Psoas muscle (tissue), 8 donors: ENCODE results near the gene SMARCA2. TPM values are rescaled to one million over a fixed set of nuclear protein-coding genes. Genes with fewer than 3 reads are reported as not detected.
A peak's percentile ranks its signal among the peaks of the same experiment; 100 is the strongest.

Experiments
- ATAC-seq, 4 donors: fragments of 200-7000 bp; cut with Tn5 transposase; one replicate each; pipeline ENCODE4 v1.9.1; 2020; ENCODE audit warnings: moderate library complexity in 3 of 4, mild to moderate bottlenecking in 2 of 4
- DNase-seq, 2 donors: peaks; one replicate each; pipeline ENCODE4 v3.0.0-alpha.2; 2020
- H3K27ac ChIP-seq: fragments of 200-600 bp; one replicate; pipeline ENCODE4 v1.8.0; 2022
- H3K27me3 ChIP-seq, 3 donors: fragments of 200-600 bp in 1 of 3; one replicate each; pipeline versions ENCODE4 v1.6.1 to v1.8.0; 2013 to 2022; ENCODE audit warnings: low read length in 2 of 3, mild to moderate bottlenecking in 2 of 3, moderate library complexity in 1 of 3; ENCODE audit not compliant: insufficient read depth in 3 of 3
- H3K36me3 ChIP-seq, 2 donors: fragments of 200-600 bp in 1 of 2; one replicate each; pipeline versions ENCODE4 v1.6.1 to v1.8.0; 2013 to 2022; ENCODE audit warnings: low read depth in 1 of 2, mild to moderate bottlenecking in 1 of 2, moderate library complexity in 1 of 2; ENCODE audit not compliant: insufficient read depth in 1 of 2
- H3K4me1 ChIP-seq: fragments of 200-600 bp; one replicate; pipeline ENCODE4 v1.8.0; 2022
- H3K4me3 ChIP-seq: fragments of 200-600 bp; one replicate; pipeline ENCODE4 v1.8.0; 2022; ENCODE audit warnings: mild to moderate bottlenecking
- H3K9me3 ChIP-seq: fragments of 200-600 bp; one replicate; pipeline ENCODE4 v1.8.0; 2022
- WGBS, 3 donors: extraction: QIAGEN DNeasy Blood & Tissue Kit; methylation state at CpG; one replicate each; pipeline versions ENCODE4 v1.1.6 to v1.1.7; 2013; 5-methylcytosine and 5-hydroxymethylcytosine counted together
- intact Hi-C, 2 donors: fragments of 100-400 bp; cut with DNase I; formaldehyde crosslinking; loops; one replicate each; pipeline versions ENCODE4 v1.11.0 to v1.14.2; 2022
- polyA plus RNA-seq, 3 donors: library from polyadenylated mRNA; stranded (reverse); fragments of 200-250 nt; gene quantifications; one replicate each; pipeline ENCODE4 v1.2.3, GENCODE V29; 2013
- total RNA-seq, 4 donors: library from RNA; stranded (reverse); fragmentation: NEBNext Ultra II Directional in 2 of 4; extraction: Animal tissue kit (Norgen Biotek cat#: 25700) in 2 of 4; gene quantifications; one replicate each; pipeline versions ENCODE4 v1.2.1 to v1.2.4, GENCODE V29; 2021 to 2023
- TF ChIP-seq, protein P1 (sequence below): fragments of 200-600 bp; IDR thresholded peaks from one replicate; pipeline ENCODE4 v1.8.0; 2022; ENCODE audit warnings: antibody characterized with exemption
- donor health status: healthy with polysubstance abuse.
- donor health status: DM: no; HTN: no; CAD: no; lungs with moderate emphysema.
- donor health status: Bipolar disorder and iron deficiency.
- donor health status: healthy.
- donor health status: DM: yes; HTN: yes; CAD: no.
- donor health status: DM: no; HTN: no; CAD: no.
- donor health status: DM: no; HTN: no; CAD: no.
- donor health status: DM: yes; HTN: yes; CAD: no.

Gene SMARCA2
- total and polyA plus RNA-seq, 7 donors: 13.8 to 97.2 (median 64.6) TPM

DNA sequence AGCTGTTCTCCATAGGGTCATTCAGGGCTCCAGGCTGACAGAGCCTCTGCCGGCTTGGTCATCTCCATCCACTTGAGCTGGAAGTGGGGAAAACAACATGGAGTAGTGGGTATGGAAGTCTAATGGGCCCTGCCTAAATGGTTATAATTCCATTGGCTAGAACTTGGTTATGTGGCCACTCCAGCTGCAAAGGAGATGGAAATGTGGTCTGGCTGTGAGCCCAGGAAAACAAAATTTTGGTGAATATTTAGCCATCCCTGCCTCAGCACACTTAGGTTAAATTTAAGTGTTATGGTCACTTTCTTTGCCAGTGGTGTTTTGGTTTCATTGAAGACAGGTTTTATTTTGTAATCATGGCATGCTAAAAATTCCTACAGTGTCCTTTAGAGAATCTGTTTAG, 112.3 kb downstream of the SMARCA2 start:
- WGBS, 3 donors: 51 to 73% (median 59%) methylated on average over 1 of the region's 1 CpG
- Histone ChIP-seq H3K4me3 (no peak overlapping the region), H3K27ac (peak overlapping the region; percentile 65), H3K4me1 (peaks cover 49% of the 10 kb centered on the region), H3K36me3 (peaks cover 0 to 34% of the 10 kb centered on the region in 2 donors), H3K9me3 (no peaks in the 10 kb centered on the region), H3K27me3 (no peaks in the 10 kb centered on the region)
- TF ChIP-seq, protein P1, sequence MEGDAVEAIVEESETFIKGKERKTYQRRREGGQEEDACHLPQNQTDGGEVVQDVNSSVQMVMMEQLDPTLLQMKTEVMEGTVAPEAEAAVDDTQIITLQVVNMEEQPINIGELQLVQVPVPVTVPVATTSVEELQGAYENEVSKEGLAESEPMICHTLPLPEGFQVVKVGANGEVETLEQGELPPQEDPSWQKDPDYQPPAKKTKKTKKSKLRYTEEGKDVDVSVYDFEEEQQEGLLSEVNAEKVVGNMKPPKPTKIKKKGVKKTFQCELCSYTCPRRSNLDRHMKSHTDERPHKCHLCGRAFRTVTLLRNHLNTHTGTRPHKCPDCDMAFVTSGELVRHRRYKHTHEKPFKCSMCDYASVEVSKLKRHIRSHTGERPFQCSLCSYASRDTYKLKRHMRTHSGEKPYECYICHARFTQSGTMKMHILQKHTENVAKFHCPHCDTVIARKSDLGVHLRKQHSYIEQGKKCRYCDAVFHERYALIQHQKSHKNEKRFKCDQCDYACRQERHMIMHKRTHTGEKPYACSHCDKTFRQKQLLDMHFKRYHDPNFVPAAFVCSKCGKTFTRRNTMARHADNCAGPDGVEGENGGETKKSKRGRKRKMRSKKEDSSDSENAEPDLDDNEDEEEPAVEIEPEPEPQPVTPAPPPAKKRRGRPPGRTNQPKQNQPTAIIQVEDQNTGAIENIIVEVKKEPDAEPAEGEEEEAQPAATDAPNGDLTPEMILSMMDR: no peak
- ATAC-seq (peak in 2 of 4 donors; percentile 8 to 30), DNase-seq (no peak)
- intact Hi-C loops: loop anchor here in 1 of 2 donors (10.0 kb wide), 1 partner anchor 607 kb away; no protein-coding TSS in a partner anchor

DNA sequence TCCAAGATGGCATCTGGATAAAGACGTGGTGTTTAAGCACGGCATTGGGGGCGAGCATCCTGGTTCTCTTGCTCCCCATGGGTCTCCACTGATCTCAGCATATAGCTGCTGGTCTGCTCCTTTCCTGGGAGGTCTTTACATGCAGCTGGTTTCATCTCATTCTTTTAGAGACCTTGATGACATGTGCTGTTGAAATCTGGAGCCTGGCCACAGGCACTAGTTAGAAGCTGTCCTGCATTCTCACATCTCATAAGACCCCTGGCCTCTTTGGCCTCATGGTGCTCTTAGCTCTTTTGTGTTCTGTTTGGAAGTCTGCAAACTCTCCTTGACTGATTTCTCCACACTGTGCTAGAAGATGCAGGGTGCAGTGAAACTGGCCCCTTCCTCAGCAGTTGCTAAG, 113.0 kb downstream of the SMARCA2 start:
- TF ChIP-seq, protein P1: no peak
- Histone ChIP-seq H3K4me1 (peaks cover 44% of the 10 kb centered on the region), H3K36me3 (peaks cover 0 to 29% of the 10 kb centered on the region in 2 donors), H3K27ac (peak overlapping the region; percentile 65), H3K9me3 (no peaks in the 10 kb centered on the region), H3K27me3 (no peaks in the 10 kb centered on the region), H3K4me3 (no peak overlapping the region)
- no peak for ATAC-seq
- intact Hi-C loops: loop anchor here in 1 of 2 donors (10.0 kb wide), 1 partner anchor 607 kb away; no protein-coding TSS in a partner anchor
- 45 to 77% (median 70%) methylated on average over 3 of the region's 3 CpGs for WGBS, 3 donors
- DNase-seq: no peak

DNA sequence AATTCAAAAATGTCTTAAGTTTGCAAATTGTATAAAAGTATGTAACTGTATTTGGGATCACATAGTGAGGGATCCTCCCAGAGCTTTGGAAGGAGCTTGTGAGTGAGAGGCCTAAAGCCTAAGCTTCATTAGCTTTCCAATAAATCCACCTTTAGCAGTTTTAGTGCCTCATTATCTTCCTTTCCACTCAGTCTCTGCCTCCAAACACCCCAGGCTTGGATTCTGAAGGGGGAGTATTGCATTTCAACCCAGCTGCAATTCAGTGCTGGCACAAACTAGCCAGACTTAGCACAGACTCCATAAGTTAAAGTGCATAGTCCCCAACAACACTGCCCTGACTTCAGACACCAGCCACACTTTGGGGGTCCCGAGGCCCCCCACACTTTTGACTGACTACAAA, 113.5 kb downstream of the SMARCA2 start:
- ATAC-seq (no peak), DNase-seq (no peak)
- Histone ChIP-seq H3K9me3 (no peaks in the 10 kb centered on the region), H3K27ac (peak overlapping the region; percentile 65), H3K27me3 (no peaks in the 10 kb centered on the region), H3K4me3 (no peak overlapping the region), H3K4me1 (peaks cover 45% of the 10 kb centered on the region), H3K36me3 (peaks cover 0 to 25% of the 10 kb centered on the region in 2 donors)
- intact Hi-C loops: loop anchor here in 1 of 2 donors (10.0 kb wide), 1 partner anchor 606 kb away; no protein-coding TSS in a partner anchor
- WGBS, 3 donors: 28 to 46% (median 32%) methylated on average over 1 of the region's 1 CpG
- TF ChIP-seq, protein P1: no peak

DNA sequence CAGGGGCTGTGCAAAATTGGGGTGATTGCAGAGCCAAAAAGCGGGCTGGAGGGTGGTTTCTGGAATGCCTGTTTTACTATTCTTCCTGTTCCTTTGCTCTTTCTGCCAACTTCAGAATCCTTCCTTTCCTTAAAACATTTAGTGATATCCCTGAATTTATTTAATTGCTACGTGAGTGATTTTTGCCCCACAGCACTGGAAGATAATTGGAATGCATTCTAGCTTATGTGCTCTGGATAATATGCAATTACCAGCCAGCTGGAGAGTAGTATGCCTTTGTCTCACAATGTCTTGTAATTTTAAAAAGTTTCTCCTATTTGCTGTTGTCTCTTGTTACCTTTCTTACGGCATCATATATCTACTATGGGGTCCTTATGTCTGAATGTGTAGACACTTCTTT, 115.8 kb downstream of the SMARCA2 start:
- Histone ChIP-seq H3K27me3 (no peaks in the 10 kb centered on the region), H3K36me3 (peaks cover 0 to 17% of the 10 kb centered on the region in 2 donors), H3K4me3 (no peak overlapping the region), H3K9me3 (no peaks in the 10 kb centered on the region), H3K27ac (no peak overlapping the region), H3K4me1 (peaks cover 42% of the 10 kb centered on the region)
- DNase-seq (no peak), ATAC-seq (no peak)
- TF ChIP-seq, protein P1: no peak
- intact Hi-C loops: loop anchor here in 1 of 2 donors (5.0 to 10.0 kb wide), 2 partner anchors 596 to 704 kb away; no protein-coding TSS in a partner anchor
- WGBS, 3 donors: 74 to 84% (median 77%) methylated on average over 3 of the region's 3 CpGs
